Endothelial cell of umbilical vein (primary cell): ENCODE data around the gene TOMM40. TPM values are rescaled to one million over a fixed set of nuclear protein-coding genes. Genes with fewer than 3 reads are reported as not detected.

Source experiments
- BruUV-seq: library from RNA; stranded (reverse); fragments of 400-500 nt; replicated peaks from 2 replicates; lab custom pipeline; 2021; lab: Mats Ljungman, UMichigan
- CTCF ChIA-PET: fragments of 300-600, 350-600 bp; sonication (Branson Sonifier 250); formaldehyde crosslinking; loops from one replicate; lab custom pipeline; 2021; ENCODE audit warnings: antibody characterized with exemption, inconsistent platforms; lab: Charles Lee
- POLR2A ChIA-PET: fragments of 300-600, 350-600 bp; sonication (Branson Sonifier 250); formaldehyde crosslinking; loops from one replicate; lab custom pipeline; 2021; ENCODE audit warnings: antibody characterized with exemption, inconsistent platforms; lab: Charles Lee
- DNase-seq: peaks from one replicate; pipeline ENCODE4 v3.0.0-alpha.2; 2011; ENCODE audit warnings: low read depth, low spot score
- FAIRE-seq: peaks from 2 replicates; lab custom pipeline; 2011; peaks lifted over from hg19 to GRCh38; lab: Jason Lieb, UNC
- H2AFZ ChIP-seq: 2 replicates; pipeline ENCODE4 v1.6.0; 2012; ENCODE audit warnings: low read depth, low read length, control low read depth, inconsistent platforms
- H3K27ac ChIP-seq: 2 replicates; pipeline ENCODE4 v1.5.1; 2011; ENCODE audit warnings: low read depth, mild to moderate bottlenecking, control low read depth, low read length, moderate library complexity; ENCODE audit not compliant: insufficient read depth
- H3K27me3 ChIP-seq, 2 experiments: 2 replicates each; pipeline versions ENCODE4 v1.6.0 to v1.6.1; 2011; ENCODE audit warnings: low read length in 2 of 2, mixed read lengths in 1 of 2; ENCODE audit not compliant: control insufficient read depth in 2 of 2, insufficient read depth in 2 of 2
- H3K36me3 ChIP-seq, 2 experiments: 2 replicates in 1 of 2; 3 replicates in 1 of 2; pipeline ENCODE4 v1.5.1; 2011; ENCODE audit warnings: low read length in 2 of 2, mild to moderate bottlenecking in 1 of 2, moderate library complexity in 1 of 2; ENCODE audit not compliant: control insufficient read depth in 2 of 2, insufficient read depth in 2 of 2; ENCODE audit errors: extremely low read depth in 1 of 2
- H3K4me1 ChIP-seq: 3 replicates; pipeline ENCODE4 v1.5.1; 2011; ENCODE audit warnings: mild to moderate bottlenecking, low read length; ENCODE audit not compliant: control insufficient read depth, insufficient read depth; ENCODE audit errors: extremely low read depth
- H3K4me2 ChIP-seq: 2 replicates; pipeline ENCODE4 v1.6.1; 2011; ENCODE audit warnings: low read length, control low read depth, mixed read lengths; ENCODE audit not compliant: insufficient read depth
- H3K4me3 ChIP-seq, 3 experiments: fragments of 200-600 bp in 1 of 3; sonication (generic), shearing (Covaris generic) in 1 of 3; replicated peaks in 1 of 3; 2 replicates each; pipeline ENCODE4 v1.5.1; 2011 to 2016; ENCODE audit warnings: control low read depth in 3 of 3, low read length in 3 of 3, mild to moderate bottlenecking in 2 of 3, inconsistent platforms in 1 of 3, low read depth in 1 of 3, moderate library complexity in 1 of 3; ENCODE audit not compliant: insufficient read depth in 1 of 3
- H3K79me2 ChIP-seq: 2 replicates; pipeline ENCODE4 v1.6.0; 2012; ENCODE audit warnings: low read length, inconsistent platforms; ENCODE audit not compliant: control insufficient read depth, insufficient read depth
- H3K9ac ChIP-seq: replicated peaks from 2 replicates; pipeline ENCODE3; 2011; ENCODE audit warnings: low read length, control low read depth; ENCODE audit not compliant: insufficient read depth; ENCODE audit errors: extremely low read depth
- H3K9me1 ChIP-seq: replicated peaks from 3 replicates; pipeline ENCODE4 v1.6.0; 2011; ENCODE audit warnings: mild to moderate bottlenecking, low read length; ENCODE audit not compliant: control insufficient read depth, insufficient read depth; ENCODE audit errors: extremely low read depth
- H3K9me3 ChIP-seq: replicated peaks from 2 replicates; pipeline ENCODE4 v1.5.1; 2012; ENCODE audit warnings: low read length, inconsistent platforms; ENCODE audit not compliant: control insufficient read depth, insufficient read depth
- H4K20me1 ChIP-seq: replicated peaks from 2 replicates; pipeline ENCODE3; 2011; ENCODE audit warnings: mild to moderate bottlenecking, low read length; ENCODE audit not compliant: control insufficient read depth, insufficient read depth; ENCODE audit errors: extremely low read depth
- GATA2 ChIP-seq: IDR thresholded peaks from 2 replicates; pipeline ENCODE4 v1.7.0; 2011; ENCODE audit warnings: low read depth, mild to moderate bottlenecking, moderate library complexity, mixed read lengths, low read length; ENCODE audit not compliant: insufficient read length, insufficient read depth
- JUN ChIP-seq: IDR thresholded peaks from 2 replicates; pipeline ENCODE4 v1.6.1; 2011; ENCODE audit warnings: borderline replicate concordance, low read depth; ENCODE audit not compliant: insufficient read length, insufficient read depth
- POLR2A ChIP-seq: IDR thresholded peaks from 2 replicates; pipeline ENCODE4 v1.6.1; 2012; ENCODE audit warnings: low read depth, mild to moderate bottlenecking, control low read depth, low read length
- POLR2AphosphoS5 ChIP-seq: IDR thresholded peaks from 2 replicates; pipeline ENCODE4 v1.6.1; 2012; ENCODE audit warnings: low read depth, mild to moderate bottlenecking, control low read depth, low read length, moderate library complexity; ENCODE audit not compliant: insufficient read depth
- dilution Hi-C: fragments of 300-500 bp; cut with MboI; formaldehyde crosslinking; loops from one replicate; pipeline ENCODE4 v1.15.0; 2019; ENCODE audit warnings: low sequenced_read_pairs; ENCODE audit not compliant: extremely low pct_ligation_motif_present
- intact Hi-C: fragments of 100-400 bp; cut with micrococcal nuclease; formaldehyde crosslinking; loops from one replicate; pipeline ENCODE4 v1.10.0; 2022
- polyA plus RNA-seq, 4 experiments: library from polyadenylated mRNA; depleted of rRNA in 3 of 4; stranded (reverse) in 3 of 4; unstranded in 1 of 4; fragments of >200 nt; gene quantifications; 2 replicates each; pipeline versions ENCODE4 v1.2.1 to v1.2.3, GENCODE V29; 2011 to 2012; ENCODE audit warnings: missing spikeins in 1 of 4
- total RNA-seq: library from RNA; stranded (reverse); gene quantifications from 2 replicates; pipeline ENCODE4 v1.2.3, GENCODE V29; 2021
- TF ChIP-seq, protein P1 (sequence below): IDR thresholded peaks from 2 replicates; pipeline ENCODE4 v1.6.1; 2011; ENCODE audit not compliant: insufficient read depth, insufficient read length

TOMM40 gene
- total and polyA plus RNA-seq, 2 donors (not counting 3 experiments of a cell fraction or from before 2014, with no cell fraction given), result 71.8 to 90.7 TPM

DNA sequence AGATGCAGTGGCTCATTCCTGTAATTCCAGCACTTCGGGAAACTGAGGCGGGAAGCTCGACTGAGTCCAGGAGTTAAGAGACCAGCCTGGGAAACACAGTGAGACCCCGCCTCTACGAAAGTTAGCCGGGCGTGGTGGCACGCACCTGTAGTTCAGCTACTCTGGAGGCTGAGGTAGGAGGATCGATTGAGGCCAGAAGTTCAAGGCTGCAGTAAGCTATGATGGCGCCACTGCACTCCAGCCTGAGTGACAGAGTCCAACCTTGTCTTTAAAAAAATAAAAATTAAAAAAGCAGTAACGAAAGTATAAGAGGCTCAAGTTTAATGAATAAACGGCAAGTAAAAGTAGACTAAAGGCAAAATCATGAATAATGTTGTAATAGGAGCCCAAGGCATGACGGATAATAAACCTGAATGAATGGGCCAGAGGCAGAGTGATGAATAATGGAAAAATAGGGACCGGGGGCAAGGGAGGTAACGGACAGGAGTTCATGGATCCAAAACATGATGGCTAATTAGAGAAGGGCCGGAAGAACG lies 1.2 kb upstream of the TOMM40 start:
- Histone ChIP-seq H2AFZ (no peak overlapping the region), H3K9me1 (no peaks in the 10 kb centered on the region), H3K4me2 (peak overlapping the region; percentile 65), H3K79me2 (peaks cover 31% of the 10 kb centered on the region), H3K36me3 (peaks cover 6 to 31% of the 10 kb centered on the region in 2 experiments), H3K27me3 (no peaks in the 10 kb centered on the region), H3K27ac (peak overlapping the region; percentile 65), H3K9ac (peak overlapping the region; percentile 16), H3K4me3 (peak overlapping the region in 2 of 3 experiments; percentile 20 to 44), H4K20me1 (no peaks in the 10 kb centered on the region), H3K9me3 (no peaks in the 10 kb centered on the region), H3K4me1 (peaks cover 16% of the 10 kb centered on the region)
- BruUV-seq, result TSS peak; percentile 84
- intact Hi-C loops, result loop anchor here (1.0 to 5.0 kb wide), 6 partner anchors 13 to 171 kb away; partner anchors contain the start of gene CLPTM1
- CTCF ChIA-PET, result interaction anchor here (1.3 to 1.6 kb wide), 8 partner anchors 14 to 169 kb away, joined by 3 to 5 read pairs (median 4); no protein-coding TSS in a partner anchor
- FAIRE-seq (no peak), DNase-seq (no peak)
- TF ChIP-seq, protein P1, sequence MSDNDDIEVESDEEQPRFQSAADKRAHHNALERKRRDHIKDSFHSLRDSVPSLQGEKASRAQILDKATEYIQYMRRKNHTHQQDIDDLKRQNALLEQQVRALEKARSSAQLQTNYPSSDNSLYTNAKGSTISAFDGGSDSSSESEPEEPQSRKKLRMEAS, result no peak
- TF ChIP-seq POLR2AphosphoS5, result no peak
- POLR2A ChIA-PET, result interaction anchor here (0.9 to 1.4 kb wide), 4 partner anchors 9 to 44 kb away, joined by 3 read pairs; partner anchors contain the start of gene NECTIN2
- dilution Hi-C loops, result no loop called here

DNA sequence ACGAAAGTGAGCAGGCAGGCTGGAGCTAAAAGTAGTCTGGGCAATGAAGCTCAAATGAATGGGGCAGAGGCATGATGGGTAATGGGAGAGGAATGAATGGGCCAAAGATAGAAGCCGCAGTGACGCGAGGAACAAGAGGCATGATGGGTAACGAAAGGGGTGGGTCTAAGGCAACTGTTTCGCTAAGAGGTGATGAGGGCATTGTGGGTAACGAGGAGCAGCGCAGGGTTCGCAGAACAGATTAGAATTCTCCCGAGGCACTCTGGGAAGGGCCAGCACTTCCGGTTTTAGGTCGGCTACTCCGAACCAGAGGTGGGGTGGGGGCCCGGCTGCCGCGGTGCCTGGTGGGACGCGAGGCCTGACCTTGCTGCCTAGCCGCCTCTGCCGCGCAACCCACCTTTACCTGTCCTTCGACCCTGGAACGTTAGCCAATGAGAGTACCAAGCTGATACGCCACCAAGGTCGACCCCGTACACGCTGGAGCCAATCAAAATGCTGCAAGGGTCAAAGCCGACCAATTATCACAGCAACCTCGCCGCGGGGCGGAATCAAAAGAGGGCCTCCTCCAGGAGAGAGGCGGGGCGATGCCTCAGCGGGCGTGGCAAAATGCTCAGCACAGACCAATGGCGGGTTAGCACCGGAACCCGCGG lies 563 bp upstream of the TOMM40 start:
- no TSS peak for BruUV-seq
- Histone ChIP-seq H3K27me3 (no peaks in the 10 kb centered on the region), H4K20me1 (no peaks in the 10 kb centered on the region), H3K4me1 (peaks cover 16% of the 10 kb centered on the region), H3K4me3 (peak overlapping the region in 2 of 3 experiments; percentile 44 to 61), H3K9me3 (no peaks in the 10 kb centered on the region), H3K9me1 (no peaks in the 10 kb centered on the region), H3K9ac (peak overlapping the region; percentile 16), H3K36me3 (peaks cover 6 to 35% of the 10 kb centered on the region in 2 experiments), H3K27ac (peak overlapping the region; percentile 65), H3K4me2 (peak overlapping the region; percentile 65), H2AFZ (no peak overlapping the region), H3K79me2 (peaks cover 33% of the 10 kb centered on the region)
- peak; percentile 91 for TF ChIP-seq POLR2A
- no peak for TF ChIP-seq GATA2
- no peak for TF ChIP-seq JUN
- TF ChIP-seq POLR2AphosphoS5, result peak; percentile 97
- TF ChIP-seq, protein P1, result no peak
- dilution Hi-C loops (no loop called here), intact Hi-C loops (loop anchor here (1.0 to 5.0 kb wide), 6 partner anchors 13 to 172 kb away; partner anchors contain the start of gene CLPTM1)
- peak; percentile 100 for DNase-seq
- CTCF ChIA-PET, result interaction anchor here (1.3 to 1.6 kb wide), 8 partner anchors 13 to 169 kb away, joined by 3 to 5 read pairs (median 4); no protein-coding TSS in a partner anchor
- peak; percentile 100 for FAIRE-seq
- POLR2A ChIA-PET, result interaction anchor here (0.9 to 1.4 kb wide), 4 partner anchors 9 to 45 kb away, joined by 3 read pairs; partner anchors contain the start of gene NECTIN2
